Measurements from ENCODE around the gene AMELX.

GRCh38 chrX:11265352-11265751 lies 27.9 kb upstream of the AMELX start:
- TF ChIP-seq CTCF (optimal IDR thresholded peaks at IDR 0.05 in 1 of 3, IDR thresholded peaks at IDR 0.05 in 1 of 3, conservative IDR thresholded peaks at IDR 0.05 in 1 of 3; ENCODE audit: extremely low read depth in 1 of 3, insufficient read depth in 2 of 3, low read length in 3 of 3) (no peak), EZH2 (IDR thresholded peaks at IDR 0.05; ENCODE audit: low read length) (no peak)
